WTC11 (cell line): Measurements from ENCODE around the gene MYMX.

Experiments used
- CTCF ChIP-seq: fragments of 200-600 bp; IDR thresholded peaks from 2 replicates; pipeline ENCODE4 v1.8.0; 2022; ENCODE audit warnings: antibody characterized with exemption
- USF1 ChIP-seq: sonication (generic); formaldehyde crosslinking; IDR thresholded peaks from 2 replicates; pipeline ENCODE4 v1.8.0; 2022; ENCODE audit warnings: mild to moderate bottlenecking, missing genetic modification reagents
- ZNF263 ChIP-seq: sonication (generic); formaldehyde crosslinking; IDR thresholded peaks from 2 replicates; pipeline ENCODE4 v1.8.1; 2022; ENCODE audit warnings: low read depth, mild to moderate bottlenecking, moderate library complexity, missing genetic modification reagents

- TF ChIP-seq CTCF (no peak), ZNF263 (no peak), USF1 (CRISPR knock-in tag) (no peak)
Observed at GRCh38 chr6:44228836-44229235, 12.1 kb downstream of the MYMX start.
